Activated naive CD4-positive, alpha-beta T cell treated with anti-CD3 and anti-CD28 coated beads, Interleukin-2, amount 50 U/mL, for 72 hours (primary cell): ENCODE measurements around the gene FANCD2. TPM values are rescaled to one million over a fixed set of nuclear protein-coding genes. Genes with fewer than 3 reads are reported as not detected.
A peak's percentile ranks its signal among the peaks of the same experiment; 100 is the strongest.
"Not testable (repeated sequence)": the region's sequence is repeated elsewhere in the genome, so short reads cannot be mapped to it uniquely, and the experiment has no call there.

Experiments
- ATAC-seq, 2 donors: fragments of 150-1000 bp; cut with Tn5 transposase; 2 replicates each; pipeline ENCODE4 v1.10.0; 2021; ENCODE audit warnings: mild to moderate bottlenecking in 2 of 2, moderate library complexity in 2 of 2
- DNase-seq, 2 donors: peaks; one replicate each; pipeline ENCODE4 v3.0.0; 2021 to 2022; ENCODE audit warnings: low spot score in 2 of 2
- H3K27ac Mint-ChIP-seq, 2 donors: one replicate each; pipeline ENCODE4 v1.8.0; 2022; ENCODE audit warnings: mild to moderate bottlenecking in 2 of 2, mixed read lengths in 2 of 2
- H3K36me3 Mint-ChIP-seq, 2 donors: one replicate each; pipeline ENCODE4 v1.8.0; 2022; ENCODE audit warnings: mixed read lengths in 2 of 2
- H3K9me3 Mint-ChIP-seq, 2 donors: one replicate each; pipeline ENCODE4 v1.8.0; 2022; ENCODE audit warnings: mixed read lengths in 2 of 2
- total RNA-seq, 2 donors: library from RNA; stranded (reverse); gene quantifications; one replicate each; pipeline ENCODE4 v1.2.3, GENCODE V29; 2022

The FANCD2 gene
- total RNA-seq, 2 donors from 2014 or later = 69.7 to 101 TPM

DNA sequence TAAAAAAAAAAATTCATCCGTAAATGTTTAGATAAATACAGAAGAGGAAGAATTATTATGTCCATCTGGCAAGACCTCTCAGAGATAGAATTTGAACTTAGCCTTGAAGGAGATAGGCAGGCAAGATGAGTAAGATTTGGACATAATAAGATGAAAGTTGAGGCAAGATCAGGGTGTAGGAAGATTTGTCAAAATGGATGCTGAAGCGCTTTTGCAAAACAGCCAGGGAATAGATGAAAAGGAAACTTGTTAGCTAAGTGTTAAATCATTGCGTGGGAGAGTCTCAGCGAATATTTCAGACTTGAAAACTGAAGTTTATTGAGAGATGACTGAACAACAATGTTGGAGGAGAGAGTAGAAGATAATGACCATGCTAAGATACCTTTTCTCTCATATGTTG is 96.5 kb downstream of the FANCD2 start:
- no peak for DNase-seq
- peak; percentile 24 to 53 for ATAC-seq
- H3K27ac Mint-ChIP-seq = peak overlapping the region in 1 of 2 donors; percentile 12
- peaks cover 11 to 43% of the 10 kb centered on the region in 2 donors for H3K36me3 Mint-ChIP-seq
- H3K9me3 Mint-ChIP-seq = no peaks in the 10 kb centered on the region

DNA sequence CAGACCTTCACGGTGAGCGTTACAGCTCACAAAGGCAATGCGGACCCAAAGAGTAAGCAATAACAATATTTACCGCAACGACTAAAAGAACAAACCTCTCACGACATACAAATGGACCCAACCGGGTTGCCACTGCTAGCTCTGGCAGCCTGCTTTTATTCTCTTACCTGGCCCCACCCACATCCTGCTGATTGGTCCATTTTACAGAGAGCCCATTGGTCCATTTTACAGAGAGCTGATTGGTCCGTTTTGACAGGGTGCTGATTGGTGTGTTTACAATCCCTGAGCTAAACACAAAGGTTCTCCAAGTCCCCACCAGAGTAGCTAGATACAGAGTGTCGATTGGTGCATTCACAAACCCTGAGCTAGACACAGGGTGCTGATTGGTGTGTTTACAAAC is 109.6 kb downstream of the FANCD2 start:
- not testable (repeated sequence) for DNase-seq, ATAC-seq, H3K27ac Mint-ChIP-seq, H3K36me3 Mint-ChIP-seq, H3K9me3 Mint-ChIP-seq

DNA sequence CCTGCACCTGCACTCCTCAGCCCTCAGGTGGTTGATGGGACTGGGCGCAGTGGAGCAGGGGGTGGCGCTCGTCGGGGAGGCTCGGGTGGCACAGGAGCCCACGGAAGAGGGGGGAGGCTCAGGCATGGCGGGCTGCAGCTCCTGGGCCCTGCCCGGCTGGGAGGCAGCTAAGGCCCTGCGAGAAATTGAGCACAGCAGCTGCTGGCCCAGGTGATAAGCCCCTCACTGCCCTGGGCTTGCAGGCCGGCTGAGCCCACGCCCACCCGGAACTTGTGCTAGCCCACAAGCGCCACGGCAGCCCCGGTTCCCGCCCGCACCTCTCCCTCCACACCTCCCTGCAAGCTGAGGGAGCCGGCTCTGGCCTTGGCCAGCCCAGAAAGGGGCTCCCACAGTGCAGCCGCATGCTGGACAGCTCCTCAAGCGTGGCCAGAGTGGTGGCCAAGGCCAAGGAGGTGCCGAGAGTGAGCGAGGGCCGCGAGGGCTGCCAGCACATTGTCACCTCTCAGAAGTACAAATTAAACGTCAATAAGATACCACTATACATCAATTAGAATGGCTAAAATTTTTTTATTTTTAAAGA is 110.3 kb downstream of the FANCD2 start:
- ATAC-seq = no peak
- Mint-ChIP-seq H3K9me3 (no peaks in the 10 kb centered on the region), H3K27ac (no peak overlapping the region), H3K36me3 (peaks cover 0 to under 1% of the 10 kb centered on the region in 2 donors)
- DNase-seq = no peak

DNA sequence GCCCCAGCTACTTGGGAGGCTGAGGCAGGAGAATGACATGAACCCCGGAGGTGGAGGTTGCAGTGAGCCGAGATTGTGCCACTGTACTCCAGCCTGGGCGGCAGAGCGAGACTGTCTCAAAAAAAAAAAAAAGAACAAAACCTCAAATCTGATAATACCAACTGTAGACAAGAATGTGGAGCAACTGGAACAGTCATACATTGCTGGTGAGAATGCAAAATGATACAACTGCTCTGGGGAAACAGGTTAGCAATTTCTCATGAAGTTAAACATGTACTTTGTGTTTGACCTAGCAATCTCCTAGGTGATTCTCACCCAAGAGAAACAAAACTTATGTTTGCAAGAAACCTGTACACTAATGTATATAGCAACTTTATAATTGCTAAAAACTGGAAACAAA is 110.9 kb downstream of the FANCD2 start:
- H3K9me3 Mint-ChIP-seq = no peaks in the 10 kb centered on the region
- no peak for DNase-seq
- ATAC-seq = no peak
- no peak overlapping the region for H3K27ac Mint-ChIP-seq
- peaks cover 4 to 7% of the 10 kb centered on the region in 2 donors for H3K36me3 Mint-ChIP-seq

- ATAC-seq (peak in 1 of 2 donors; percentile 10), DNase-seq (peak in 1 of 2 donors; percentile 17)
- Mint-ChIP-seq H3K9me3 (no peaks in the 10 kb centered on the region), H3K27ac (peak overlapping the region; percentile 95 to 98), H3K36me3 (peaks cover 14 to 31% of the 10 kb centered on the region in 2 donors)
Measured at GRCh38 chr3:10140996-10141546, 114.8 kb downstream of the FANCD2 start.

DNA sequence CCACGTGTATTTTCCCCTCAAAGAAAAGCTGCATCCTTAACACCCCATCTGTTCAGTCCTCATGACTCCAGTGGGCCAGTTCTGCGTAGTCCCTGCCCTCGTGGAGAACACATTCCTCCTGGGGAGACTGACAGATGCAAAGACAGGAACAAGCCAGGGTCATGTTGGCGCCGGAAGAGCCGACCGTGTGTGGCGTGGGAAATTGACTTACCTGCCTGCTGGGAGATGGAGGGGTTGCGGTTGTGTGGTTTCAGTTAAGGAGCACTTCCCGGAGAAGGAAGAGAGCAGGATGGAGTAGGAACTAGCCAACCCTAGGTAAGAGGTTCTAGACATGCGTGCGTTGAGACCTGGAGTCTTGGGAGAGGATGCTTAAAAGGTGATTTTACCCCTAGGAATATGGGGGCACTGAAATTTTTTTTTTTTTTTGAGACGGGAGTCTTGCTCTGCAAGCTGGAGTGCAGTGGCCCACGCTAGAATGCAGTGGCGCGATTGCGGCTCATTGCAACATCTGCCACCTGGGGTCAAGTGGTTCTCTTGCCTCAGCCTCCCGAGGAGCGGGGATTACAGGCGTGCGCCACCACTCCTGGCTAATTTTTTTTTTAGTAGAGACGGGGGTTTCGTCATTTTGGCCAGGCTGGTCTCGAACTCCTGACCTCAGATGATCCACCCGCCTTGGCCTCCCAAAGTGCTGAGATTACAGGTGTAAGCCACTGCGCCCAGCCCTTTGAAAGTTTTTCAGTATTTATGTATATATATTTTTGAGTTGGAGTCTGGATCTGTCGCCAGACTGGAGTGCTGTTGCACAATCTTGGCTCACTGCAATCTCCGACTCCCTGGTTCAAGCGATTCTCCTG is 116.7 kb downstream of the FANCD2 start:
- Mint-ChIP-seq H3K36me3 (peaks cover 14 to 39% of the 10 kb centered on the region in 2 donors), H3K9me3 (no peaks in the 10 kb centered on the region), H3K27ac (peak overlapping the region; percentile 96 to 98)
- DNase-seq = no peak
- ATAC-seq = peak in 1 of 2 donors; percentile 11

- Mint-ChIP-seq H3K36me3 (peaks cover 26 to 55% of the 10 kb centered on the region in 2 donors), H3K27ac (peak overlapping the region in 1 of 2 donors; percentile 29)
Measured at GRCh38 chr3:10145685-10146084, 119.4 kb downstream of the FANCD2 start.

DNA sequence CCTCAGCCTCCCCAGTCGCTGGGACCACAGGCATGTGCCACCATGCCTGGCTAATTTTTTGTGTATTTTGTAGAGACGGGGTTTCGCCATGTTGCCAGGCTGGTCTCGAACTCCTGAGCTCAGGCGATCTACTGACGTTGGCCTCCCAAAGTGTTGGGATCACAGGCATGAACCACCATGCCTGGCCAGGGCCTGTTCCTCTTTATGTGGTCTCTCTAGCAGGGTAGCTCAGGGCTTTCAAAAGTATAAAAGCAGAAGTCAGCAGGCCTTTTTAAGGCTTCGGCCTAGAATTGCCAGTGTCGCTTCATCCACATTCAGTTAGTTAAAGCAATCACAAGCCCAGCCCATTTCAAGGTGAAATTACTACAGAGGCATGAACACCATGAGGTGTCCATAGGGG is 123.0 kb downstream of the FANCD2 start:
- H3K36me3 Mint-ChIP-seq = peaks cover 12 to 44% of the 10 kb centered on the region in 2 donors
- DNase-seq (no peak), ATAC-seq (no peak)
- no peaks in the 10 kb centered on the region for H3K9me3 Mint-ChIP-seq
- peak overlapping the region in 1 of 2 donors; percentile 38 for H3K27ac Mint-ChIP-seq

More at GRCh38 chr3:10145685-10146084, 119.4 kb downstream of the FANCD2 start:
- DNase-seq (no peak), ATAC-seq (no peak)
- no peaks in the 10 kb centered on the region for H3K9me3 Mint-ChIP-seq

DNA sequence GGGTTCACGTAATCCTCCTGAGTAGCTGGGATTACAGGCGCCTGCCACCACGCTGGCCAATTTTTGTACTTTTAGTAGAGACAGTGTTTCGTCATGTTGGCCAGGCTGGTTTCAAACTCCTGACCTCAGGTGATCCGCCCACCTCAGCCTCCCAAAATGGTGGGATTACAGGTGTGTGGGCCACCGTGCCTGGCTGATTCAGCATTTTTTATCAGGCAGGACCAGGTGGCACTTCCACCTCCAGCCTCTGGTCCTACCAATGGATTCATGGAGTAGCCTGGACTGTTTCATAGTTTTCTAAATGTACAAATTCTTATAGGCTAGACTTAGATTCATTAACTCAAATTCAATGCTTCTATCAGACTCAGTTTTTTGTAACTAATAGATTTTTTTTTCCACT is 124.8 kb downstream of the FANCD2 start:
- Mint-ChIP-seq H3K36me3 (peaks cover 12 to 37% of the 10 kb centered on the region in 2 donors), H3K9me3 (no peaks in the 10 kb centered on the region), H3K27ac (peak overlapping the region in 1 of 2 donors; percentile 2)
- DNase-seq (no peak), ATAC-seq (no peak)

Other genes starting within 250 kb of the FANCD2 start
- gene TADA3, start 234.0 kb upstream of the FANCD2 start, total RNA-seq = 10 to 100 TPM; 47.5 to 92.3 TPM
- gene ARPC4, start 233.4 kb upstream of the FANCD2 start, total RNA-seq = 100 to 1,000 TPM; 125 to 265 TPM
- gene TTLL3, start 216.2 kb upstream of the FANCD2 start, total RNA-seq = 100 to 1,000 TPM in 1 of 2 donors, 10 to 100 TPM in 1; 78.1 to 121 TPM
- gene RPUSD3, start 182.4 kb upstream of the FANCD2 start, total RNA-seq = 10 to 100 TPM; 70.7 to 83.2 TPM
- not detected for gene CIDEC, start 146.2 kb upstream of the FANCD2 start, total RNA-seq
- gene JAGN1, start 135.8 kb upstream of the FANCD2 start, total RNA-seq = 10 to 100 TPM in 1 of 2 donors, 1 to 10 TPM in 1; 7.5 to 34.4 TPM
- gene IL17RE, start 123.6 kb upstream of the FANCD2 start, total RNA-seq = 1 to 10 TPM in 1 of 2 donors, under 1 TPM in 1; 0.61 to 1.4 TPM
- gene IL17RC, start 109.3 kb upstream of the FANCD2 start, total RNA-seq = 1 to 10 TPM in 1 of 2 donors, under 1 TPM in 1; 0.18 to 1.5 TPM
- gene CRELD1, start 92.6 kb upstream of the FANCD2 start, total RNA-seq = 10 to 100 TPM; 23.8 to 25.0 TPM
- 1 to 10 TPM; 1.6 to 6.7 TPM for gene PRRT3, start 74.0 kb upstream of the FANCD2 start, total RNA-seq
- gene EMC3, start 39.6 kb upstream of the FANCD2 start, total RNA-seq = 10 to 100 TPM; 33.6 to 42.1 TPM
- gene FANCD2OS, start 81.8 kb downstream of the FANCD2 start, total RNA-seq = not detected
- gene BRK1, start 89.2 kb downstream of the FANCD2 start, total RNA-seq = 10 to 100 TPM; 59.4 to 99.2 TPM
- 10 to 100 TPM; 53.3 to 58.7 TPM for gene VHL, start 115.3 kb downstream of the FANCD2 start, total RNA-seq
- 1 to 10 TPM; 4.3 to 5.4 TPM for gene IRAK2, start 138.5 kb downstream of the FANCD2 start, total RNA-seq
- gene TATDN2, start 222.0 kb downstream of the FANCD2 start, total RNA-seq = 10 to 100 TPM; 40.8 to 56.3 TPM